GM19099 (cell line): Measurements from ENCODE around the gene PITPNM3.

Experiments
- POLR2A ChIP-seq: IDR thresholded peaks from 3 replicates; pipeline ENCODE4 v1.6.1; 2011; ENCODE audit warnings: low read depth; ENCODE audit not compliant: insufficient read length; ENCODE audit errors: extremely low read depth

Gene PITPNM3

GRCh38 chr17:6556121-6557039 is at the start of gene PITPNM3:
TSS of gene PITPNM3 (minus strand) at chr17:6556555. CDS start at chr17:6556406, 149 bp downstream.
- no peak for TF ChIP-seq POLR2A

- TF ChIP-seq POLR2A, result no peak
These were observed 48.8 kb upstream of the PITPNM3 start for GRCh38 chr17:6605142-6605541.

DNA sequence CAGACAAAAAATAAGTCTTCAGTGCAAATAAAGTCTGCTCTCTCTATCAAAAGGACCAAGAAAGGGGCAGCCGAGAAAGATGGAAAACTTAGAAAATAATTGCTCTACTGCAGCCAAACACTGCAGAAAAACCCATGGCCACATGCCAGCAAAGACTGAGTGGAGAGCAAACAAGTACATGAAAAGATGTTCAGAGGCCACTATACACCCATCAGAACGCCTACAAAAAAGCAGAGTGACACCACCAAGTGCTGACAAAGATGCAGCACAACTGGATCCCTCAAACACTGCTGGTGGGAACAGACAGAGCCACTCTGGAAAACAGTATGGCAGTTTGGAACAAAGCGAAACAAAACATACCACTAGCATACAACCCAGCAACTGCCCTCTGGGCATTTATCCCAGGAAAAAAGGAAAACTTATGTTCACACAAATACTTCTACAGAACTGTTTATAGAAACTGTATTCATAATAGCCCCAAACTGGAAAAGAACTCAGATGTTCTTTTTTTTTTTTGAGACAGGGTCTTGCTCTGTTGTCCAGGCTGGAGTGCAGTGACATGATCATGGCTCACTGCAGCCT is 47.5 kb upstream of the PITPNM3 start:
- TF ChIP-seq POLR2A, result no peak

- no peak for TF ChIP-seq POLR2A
These were observed 45.8 kb upstream of the PITPNM3 start for GRCh38 chr17:6602141-6602540.

GRCh38 chr17:6599364-6599763 is 43.0 kb upstream of the PITPNM3 start:
- TF ChIP-seq POLR2A, result no peak

- no peak for TF ChIP-seq POLR2A
These were observed 41.4 kb upstream of the PITPNM3 start for GRCh38 chr17:6597727-6598126.

- TF ChIP-seq POLR2A, result no peak
These were observed 40.6 kb upstream of the PITPNM3 start for GRCh38 chr17:6596941-6597340.

- TF ChIP-seq POLR2A, result no peak
These were observed 40.2 kb upstream of the PITPNM3 start for GRCh38 chr17:6596511-6596910.

GRCh38 chr17:6596081-6596480 is 39.7 kb upstream of the PITPNM3 start:
- no peak for TF ChIP-seq POLR2A

GRCh38 chr17:6592173-6592572 is 35.8 kb upstream of the PITPNM3 start:
- no peak for TF ChIP-seq POLR2A

DNA sequence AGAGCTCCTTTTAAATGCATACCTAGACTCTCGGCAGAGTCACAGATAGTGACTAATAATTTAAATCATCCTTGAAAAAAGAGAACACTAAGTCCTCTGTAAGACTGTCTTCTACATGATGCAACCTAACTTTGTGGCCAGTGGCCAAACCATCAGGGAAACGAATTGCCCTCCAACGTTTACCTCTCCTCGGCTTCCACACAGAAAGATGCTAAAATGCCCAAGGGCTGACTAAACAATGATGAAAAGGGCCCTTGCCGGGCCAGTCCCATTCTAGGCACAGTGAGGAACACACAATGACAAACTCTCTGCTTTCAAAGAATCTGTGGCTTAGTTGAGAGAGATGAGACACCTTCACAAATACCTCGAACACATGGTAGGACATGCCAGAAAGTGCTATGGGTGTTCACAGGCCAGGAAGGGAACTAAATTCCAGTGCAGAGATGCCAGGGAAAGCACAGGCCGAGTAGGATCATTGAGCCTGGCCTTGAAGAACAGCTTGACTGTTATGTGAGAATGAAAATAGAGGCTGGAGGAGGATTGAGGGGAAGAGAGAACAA is 35.3 kb upstream of the PITPNM3 start:
- TF ChIP-seq POLR2A, result no peak

- TF ChIP-seq POLR2A, result no peak
These were observed 33.1 kb upstream of the PITPNM3 start for GRCh38 chr17:6589266-6589946.

GRCh38 chr17:6588165-6588564 is 31.8 kb upstream of the PITPNM3 start:
- no peak for TF ChIP-seq POLR2A

GRCh38 chr17:6587310-6587709 is 31.0 kb upstream of the PITPNM3 start:
- TF ChIP-seq POLR2A, result no peak

DNA sequence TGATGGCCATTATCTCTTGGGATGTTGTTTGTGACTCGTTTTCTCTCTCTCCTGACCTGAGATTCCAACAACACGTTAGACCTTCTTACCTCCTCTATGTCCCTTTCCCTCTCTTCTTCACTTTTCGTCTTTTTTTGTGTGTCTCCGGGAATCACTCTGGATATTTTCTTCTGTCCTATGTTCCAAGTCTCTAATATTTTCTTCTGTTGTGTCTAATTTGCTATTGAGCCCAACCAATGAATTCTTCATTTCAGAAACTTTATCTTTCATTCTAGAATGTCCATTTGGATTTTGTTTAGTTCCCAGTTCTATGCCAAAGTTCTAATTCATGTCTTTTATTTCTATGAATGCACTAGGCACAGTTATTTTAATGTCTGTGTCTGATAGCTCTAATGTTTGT is 27.1 kb upstream of the PITPNM3 start:
- no peak for TF ChIP-seq POLR2A

GRCh38 chr17:6580625-6581024 is 24.3 kb upstream of the PITPNM3 start:
- TF ChIP-seq POLR2A, result no peak

GRCh38 chr17:6578491-6578890 is 22.1 kb upstream of the PITPNM3 start:
- no peak for TF ChIP-seq POLR2A
